Epithelial cell of esophagus (primary cell): ENCODE measurements around the gene PAGR1.
A peak's percentile ranks its signal among the peaks of the same experiment; 100 is the strongest.
"Not testable (repeated sequence)": the region's sequence is repeated elsewhere in the genome, so short reads cannot be mapped to it uniquely, and the experiment has no call there.

Experiments used
- DNase-seq: peaks from one replicate; pipeline ENCODE4 v3.0.0; 2010; ENCODE audit warnings: low read depth
- H3K4me3 ChIP-seq: 2 replicates; pipeline ENCODE4 v1.5.1; 2011; ENCODE audit warnings: mild to moderate bottlenecking, low read length, control low read depth
- TF ChIP-seq, protein P1 (sequence below): IDR thresholded peaks from 2 replicates; pipeline ENCODE4 v1.5.1; 2011; ENCODE audit warnings: low read depth, mild to moderate bottlenecking, low read length, control low read depth, inconsistent platforms; ENCODE audit not compliant: insufficient read depth; ENCODE audit errors: missing control alignments

PAGR1 gene

DNA sequence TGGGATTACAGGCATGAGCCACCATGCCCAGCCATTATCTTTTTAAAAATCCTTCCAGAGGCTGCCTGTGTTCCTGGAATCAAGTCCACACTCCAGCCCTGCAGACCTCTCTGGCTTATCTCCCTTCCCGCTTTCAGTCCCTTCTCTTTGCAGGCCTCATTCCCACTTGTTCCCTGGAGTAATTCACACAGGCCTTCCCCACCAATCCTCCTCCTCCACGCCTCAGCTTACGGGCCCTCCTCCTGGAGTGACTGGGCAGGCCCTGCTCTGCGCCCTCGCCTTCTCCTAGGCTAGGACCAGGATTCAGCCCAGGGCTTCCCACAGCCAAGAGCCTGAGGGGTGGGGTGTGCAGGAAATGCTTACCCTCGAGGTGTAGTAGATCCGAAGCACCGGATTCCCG, 44.3 kb downstream of the PAGR1 start:
- DNase-seq, result no peak
- TF ChIP-seq, protein P1, sequence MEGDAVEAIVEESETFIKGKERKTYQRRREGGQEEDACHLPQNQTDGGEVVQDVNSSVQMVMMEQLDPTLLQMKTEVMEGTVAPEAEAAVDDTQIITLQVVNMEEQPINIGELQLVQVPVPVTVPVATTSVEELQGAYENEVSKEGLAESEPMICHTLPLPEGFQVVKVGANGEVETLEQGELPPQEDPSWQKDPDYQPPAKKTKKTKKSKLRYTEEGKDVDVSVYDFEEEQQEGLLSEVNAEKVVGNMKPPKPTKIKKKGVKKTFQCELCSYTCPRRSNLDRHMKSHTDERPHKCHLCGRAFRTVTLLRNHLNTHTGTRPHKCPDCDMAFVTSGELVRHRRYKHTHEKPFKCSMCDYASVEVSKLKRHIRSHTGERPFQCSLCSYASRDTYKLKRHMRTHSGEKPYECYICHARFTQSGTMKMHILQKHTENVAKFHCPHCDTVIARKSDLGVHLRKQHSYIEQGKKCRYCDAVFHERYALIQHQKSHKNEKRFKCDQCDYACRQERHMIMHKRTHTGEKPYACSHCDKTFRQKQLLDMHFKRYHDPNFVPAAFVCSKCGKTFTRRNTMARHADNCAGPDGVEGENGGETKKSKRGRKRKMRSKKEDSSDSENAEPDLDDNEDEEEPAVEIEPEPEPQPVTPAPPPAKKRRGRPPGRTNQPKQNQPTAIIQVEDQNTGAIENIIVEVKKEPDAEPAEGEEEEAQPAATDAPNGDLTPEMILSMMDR, result no peak
- no peak overlapping the region for H3K4me3 ChIP-seq

GRCh38 chr16:29862383-29862883, 46.5 kb downstream of the PAGR1 start:
- DNase-seq, result peak; percentile 25
- TF ChIP-seq, protein P1, result no peak
- H3K4me3 ChIP-seq, result peak overlapping the region; percentile 81

DNA sequence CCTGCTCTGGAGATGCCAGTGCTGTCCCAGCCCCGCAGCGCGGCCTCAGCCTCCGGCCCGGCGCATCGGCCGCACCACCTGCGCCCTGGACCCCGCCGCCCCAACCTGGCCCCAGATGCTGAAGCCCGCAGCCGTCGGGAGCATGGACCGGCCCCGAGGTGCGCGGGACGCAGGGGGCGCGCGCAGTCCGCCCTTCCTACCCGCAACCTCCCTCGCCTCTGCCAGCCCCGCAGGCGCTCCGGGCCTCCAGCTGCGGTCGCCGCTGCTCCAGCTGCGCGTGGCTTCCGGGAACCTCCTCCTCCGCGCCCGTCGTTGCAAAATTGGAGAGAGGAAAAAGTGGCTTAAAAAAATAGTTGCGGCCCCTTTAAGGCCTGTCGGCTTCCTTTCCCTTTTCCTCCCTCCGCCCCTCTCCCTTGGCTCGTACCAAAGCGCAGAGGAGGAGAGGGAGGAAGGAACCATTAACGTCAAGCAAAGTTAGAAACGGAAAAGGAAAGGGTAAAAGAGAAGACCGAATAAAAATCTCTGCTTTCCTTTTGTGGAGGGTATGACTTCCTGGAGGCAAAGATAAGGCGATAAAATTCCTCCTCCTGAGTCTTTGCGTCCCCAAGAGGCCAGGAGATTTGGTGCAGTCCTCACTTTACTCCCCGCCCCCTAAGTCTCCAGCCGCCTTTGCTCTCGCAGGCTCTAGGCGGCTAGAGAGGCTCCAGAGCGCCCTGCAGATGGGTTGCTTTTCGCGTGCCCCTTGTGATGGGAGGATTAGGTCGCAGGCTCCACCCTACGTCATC, 47.1 kb downstream of the PAGR1 start, which contains the start of gene CDIPT:
Gene CDIPT, minus strand, starts transcription at position 343 of the 785 bp plus-strand sequence. CDS start 369 bp downstream, outside the sequence.
- peak within 1 kb of the TSS; percentile 81 for H3K4me3 ChIP-seq
- TF ChIP-seq, protein P1, result peak; percentile 73
- peak; percentile 98 for DNase-seq

GRCh38 chr16:29863669-29863984, 47.7 kb downstream of the PAGR1 start:
- H3K4me3 ChIP-seq, result peak overlapping the region; percentile 81
- TF ChIP-seq, protein P1, result no peak
- no peak for DNase-seq

DNA sequence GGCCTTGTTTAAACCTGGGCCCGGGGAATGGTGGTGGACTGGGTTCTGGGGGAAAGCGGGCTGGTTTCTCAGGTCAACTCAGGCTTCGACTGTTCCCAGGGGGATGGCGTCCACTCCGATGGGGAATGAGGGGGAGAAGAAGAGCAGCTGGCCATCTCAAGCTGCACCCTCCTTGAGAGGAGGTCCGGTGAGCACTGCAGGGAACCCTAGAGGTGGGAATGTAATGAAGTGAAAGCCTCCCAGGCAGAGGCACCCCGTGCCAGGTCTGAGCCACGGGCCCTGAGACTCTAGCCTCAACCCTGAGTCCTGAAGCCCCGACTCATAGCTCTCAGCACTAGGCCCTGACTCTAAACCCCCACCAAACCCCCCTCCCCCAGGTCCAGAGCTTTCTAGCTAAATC, 48.3 kb downstream of the PAGR1 start:
- TF ChIP-seq, protein P1, result no peak
- no peak overlapping the region for H3K4me3 ChIP-seq
- no peak for DNase-seq

GRCh38 chr16:29868396-29869009, 52.6 kb downstream of the PAGR1 start:
- DNase-seq, result no peak
- TF ChIP-seq, protein P1, result no peak
- H3K4me3 ChIP-seq, result no peak overlapping the region

DNA sequence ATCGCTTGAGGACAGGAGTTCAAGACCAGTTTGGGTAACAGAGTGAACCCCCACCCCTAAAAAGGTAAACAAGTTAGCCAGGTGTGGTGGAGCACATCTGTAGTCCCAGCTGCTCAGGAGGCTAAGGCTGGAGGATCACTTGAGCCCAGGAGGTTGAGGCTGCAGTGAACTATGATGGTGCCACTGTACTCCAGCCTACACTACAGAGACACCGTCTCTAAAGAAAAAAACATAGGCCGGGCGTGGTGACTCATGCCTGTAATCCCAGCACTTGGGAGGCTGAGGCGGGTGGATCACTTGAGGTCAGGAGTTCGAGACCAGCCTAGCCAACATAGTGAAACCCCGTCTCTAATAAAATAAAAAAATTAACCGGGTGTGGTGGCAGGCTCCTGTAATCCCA, 53.1 kb downstream of the PAGR1 start:
- not testable (repeated sequence) for H3K4me3 ChIP-seq, DNase-seq
